GM19043 (cell line): ENCODE measurements around the gene LYZL1.
"Not testable (repeated sequence)": the region's sequence is repeated elsewhere in the genome, so short reads cannot be mapped to it uniquely, and the experiment has no call there.

Source experiments
- ATAC-seq: cut with Tn5 transposase; IDR thresholded peaks from one replicate; pipeline ENCODE4 v1.9.1; 2021; ENCODE audit warnings: low read depth; ENCODE audit not compliant: unreplicated experiment

Gene LYZL1

DNA sequence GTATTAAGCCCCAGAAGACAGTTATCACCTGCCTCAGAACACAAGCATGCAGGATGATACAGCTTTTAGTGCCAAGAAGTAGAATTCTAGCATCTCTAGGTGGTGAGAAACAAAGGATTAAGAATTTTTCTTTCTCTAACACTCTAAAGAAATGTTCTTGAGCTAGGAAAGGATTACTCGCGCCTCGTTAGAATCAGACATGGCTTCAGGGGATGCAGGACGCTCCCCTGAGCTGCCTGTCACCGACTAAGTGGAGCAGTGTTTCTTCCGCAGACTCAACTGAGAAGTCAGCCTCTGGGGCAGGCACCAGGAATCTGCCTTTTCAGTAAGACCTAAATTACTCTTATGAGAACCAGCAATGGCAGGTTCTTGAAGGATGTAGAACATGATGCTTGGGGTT is at the start of gene LYZL1:
LYZL1 (plus strand) TSS at position 165 of the 400 bp plus-strand sequence. CDS start 2,798 bp downstream, outside the sequence.
- not testable (repeated sequence) for ATAC-seq

GRCh38 chr10:29239569-29240472 is 49.0 kb upstream of the LYZL1 start:
- no peak for ATAC-seq

- ATAC-seq: no peak
Observed at GRCh38 chr10:29240986-29241660, 47.7 kb upstream of the LYZL1 start.

DNA sequence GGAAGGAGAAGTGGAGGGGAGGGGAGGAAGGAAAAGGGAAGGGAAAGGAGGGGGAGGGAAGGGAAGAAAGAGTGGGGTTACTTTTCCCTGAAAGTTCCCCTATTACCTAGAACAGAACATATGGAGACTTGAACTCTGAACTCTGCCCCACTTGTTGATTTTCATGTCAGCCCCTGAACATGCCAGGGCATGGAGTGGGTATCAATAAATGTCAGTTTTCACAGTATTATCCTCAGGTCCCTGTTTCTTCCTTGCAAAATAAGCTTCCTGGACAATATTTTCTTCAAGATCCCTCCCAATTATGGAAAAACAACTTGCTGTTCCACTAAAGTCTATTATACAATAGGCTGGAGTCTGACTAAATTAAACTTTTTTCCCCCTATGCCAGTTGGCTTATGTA is 46.9 kb upstream of the LYZL1 start:
- no peak for ATAC-seq

DNA sequence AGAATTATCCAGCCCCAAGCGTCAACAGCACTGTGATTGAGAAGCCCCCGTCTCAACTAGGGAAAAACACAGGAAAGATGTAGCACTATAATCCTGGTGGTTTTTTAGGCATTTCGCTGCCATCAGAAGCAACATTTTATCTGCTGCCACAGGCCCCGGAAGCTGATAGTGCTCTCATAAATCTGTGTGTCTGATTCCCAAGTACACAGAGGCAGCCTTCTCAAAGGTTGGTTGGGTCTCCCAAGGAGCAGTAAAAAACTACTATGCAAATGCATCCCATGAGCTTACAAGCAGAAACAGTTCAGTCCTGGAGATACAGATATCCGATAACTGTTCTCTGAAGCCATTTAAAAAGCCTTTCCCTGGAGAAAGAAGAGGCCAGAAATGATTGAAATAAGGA is 45.8 kb upstream of the LYZL1 start:
- no peak for ATAC-seq

DNA sequence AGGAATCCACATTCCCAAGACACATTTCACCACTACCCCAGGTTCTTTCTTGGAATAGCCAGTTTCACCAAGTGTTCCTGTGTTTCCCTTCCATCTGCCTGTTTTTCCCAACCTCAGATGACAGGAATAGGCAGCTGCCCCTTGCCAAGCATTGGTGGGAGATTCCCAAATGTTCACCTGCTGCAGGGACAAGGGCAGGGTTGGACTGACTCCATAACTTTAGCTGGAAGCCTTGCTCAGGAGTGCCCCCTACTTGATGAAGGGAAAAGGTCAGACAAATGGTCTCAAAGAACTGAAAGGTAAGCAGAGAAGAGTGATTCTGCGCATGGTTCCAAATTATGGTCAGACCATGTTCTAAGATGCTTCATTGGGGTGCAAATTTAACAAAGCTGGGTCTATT is 45.1 kb upstream of the LYZL1 start:
- no peak for ATAC-seq

DNA sequence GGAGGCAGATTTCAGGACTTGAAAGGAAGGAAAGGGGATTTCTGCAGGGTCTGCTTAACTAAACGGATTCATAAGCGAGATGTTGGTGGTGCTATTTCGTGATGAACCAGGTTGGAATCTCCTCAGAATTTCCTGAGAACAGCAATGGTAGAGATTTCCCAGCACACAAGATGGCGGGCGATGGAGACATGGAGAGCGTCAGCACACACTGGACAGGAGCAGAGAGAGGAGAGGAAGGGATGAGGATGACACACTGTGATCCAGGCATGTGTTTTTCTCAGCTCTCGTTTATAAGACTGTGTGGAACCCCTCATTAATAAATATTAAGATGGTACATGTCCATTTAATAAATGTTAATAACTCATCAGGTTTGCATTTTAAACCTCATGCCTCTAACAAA is 43.9 kb upstream of the LYZL1 start:
- no peak for ATAC-seq

GRCh38 chr10:29245476-29245875 is 43.4 kb upstream of the LYZL1 start:
- ATAC-seq: no peak

DNA sequence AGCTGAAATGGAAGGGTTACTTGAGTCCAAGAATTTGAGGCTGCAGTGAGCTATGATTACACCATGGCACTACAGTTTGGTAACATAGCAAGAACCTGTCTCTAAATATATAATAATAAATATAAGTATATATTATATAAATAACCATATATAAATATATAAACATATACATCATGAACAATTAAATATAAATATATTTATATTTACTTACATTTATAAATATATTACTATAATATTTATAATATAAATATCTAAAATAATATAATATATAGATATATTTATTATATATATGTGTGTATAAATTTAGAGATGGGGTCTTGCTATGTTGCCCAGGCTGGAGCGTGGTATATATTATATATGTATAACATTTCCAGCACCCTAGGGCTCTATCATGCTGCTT is 42.4 kb upstream of the LYZL1 start:
- ATAC-seq: no peak

DNA sequence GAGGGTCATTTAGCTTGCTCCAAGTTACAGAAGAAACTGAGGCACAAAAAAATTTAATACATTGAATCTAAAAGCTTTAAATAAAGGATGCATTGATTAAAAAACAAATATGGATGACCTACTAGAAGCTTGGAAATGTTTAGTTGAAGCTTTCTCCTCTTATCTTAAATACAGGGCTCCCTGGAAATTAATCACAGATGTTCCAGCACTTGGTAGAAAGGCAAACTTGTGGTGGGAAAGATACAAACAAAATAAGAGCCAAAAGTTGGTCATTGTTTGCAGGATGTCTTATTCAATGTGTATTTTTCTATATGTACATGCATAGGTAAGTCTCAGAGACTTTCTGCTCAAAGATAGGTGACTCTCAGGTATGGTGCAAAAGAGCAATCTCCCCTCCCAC is 40.7 kb upstream of the LYZL1 start:
- no peak for ATAC-seq

- no peak for ATAC-seq
Observed at GRCh38 chr10:29249018-29249417, 39.9 kb upstream of the LYZL1 start.

DNA sequence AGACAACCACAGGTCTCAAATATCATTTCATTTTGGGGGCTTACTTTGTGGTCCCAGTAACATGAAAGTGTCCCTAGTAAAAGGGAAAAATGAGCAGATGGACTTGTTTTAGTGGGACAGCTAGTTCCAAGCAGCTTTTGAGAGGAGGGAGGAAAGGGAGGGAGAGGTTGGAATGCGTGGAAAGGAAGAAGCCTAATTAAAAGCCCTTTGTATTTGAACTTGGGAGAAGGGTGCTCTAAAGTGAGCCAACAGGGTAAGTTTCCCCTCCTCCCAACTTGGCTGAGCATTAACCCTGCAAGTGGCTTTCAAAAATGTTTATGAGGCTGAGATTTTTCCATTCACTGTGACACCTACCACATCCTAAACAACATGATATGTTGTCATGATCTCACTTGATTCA is 38.8 kb upstream of the LYZL1 start:
- ATAC-seq: no peak

GRCh38 chr10:29252811-29253689 is 35.8 kb upstream of the LYZL1 start:
- ATAC-seq: no peak

GRCh38 chr10:29253690-29254029 is 35.2 kb upstream of the LYZL1 start:
- no peak for ATAC-seq

GRCh38 chr10:29254123-29255046 is 34.5 kb upstream of the LYZL1 start:
- ATAC-seq: no peak

- ATAC-seq: no peak
Observed at GRCh38 chr10:29255104-29255503, 33.8 kb upstream of the LYZL1 start.

DNA sequence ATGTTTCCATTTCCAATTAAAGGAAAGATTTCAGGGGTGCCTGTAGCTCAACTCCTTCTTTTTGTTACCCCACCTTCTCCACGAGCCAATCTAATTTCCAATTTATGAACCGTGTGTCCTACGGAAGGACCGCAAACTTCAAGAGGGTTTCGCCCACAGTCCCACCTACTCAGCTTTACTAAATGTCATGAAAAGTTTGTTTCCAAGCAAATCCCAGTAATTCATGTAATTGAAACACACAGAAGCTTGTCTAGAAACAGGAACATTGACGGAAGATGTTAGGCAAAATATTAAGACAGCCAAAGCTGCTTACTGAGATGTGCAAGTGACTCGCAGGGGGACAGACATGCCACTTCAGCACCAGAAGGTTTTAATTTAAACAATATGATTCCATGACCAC is 32.9 kb upstream of the LYZL1 start:
- no peak for ATAC-seq

- no peak for ATAC-seq
Observed at GRCh38 chr10:29256586-29256985, 32.3 kb upstream of the LYZL1 start.

DNA sequence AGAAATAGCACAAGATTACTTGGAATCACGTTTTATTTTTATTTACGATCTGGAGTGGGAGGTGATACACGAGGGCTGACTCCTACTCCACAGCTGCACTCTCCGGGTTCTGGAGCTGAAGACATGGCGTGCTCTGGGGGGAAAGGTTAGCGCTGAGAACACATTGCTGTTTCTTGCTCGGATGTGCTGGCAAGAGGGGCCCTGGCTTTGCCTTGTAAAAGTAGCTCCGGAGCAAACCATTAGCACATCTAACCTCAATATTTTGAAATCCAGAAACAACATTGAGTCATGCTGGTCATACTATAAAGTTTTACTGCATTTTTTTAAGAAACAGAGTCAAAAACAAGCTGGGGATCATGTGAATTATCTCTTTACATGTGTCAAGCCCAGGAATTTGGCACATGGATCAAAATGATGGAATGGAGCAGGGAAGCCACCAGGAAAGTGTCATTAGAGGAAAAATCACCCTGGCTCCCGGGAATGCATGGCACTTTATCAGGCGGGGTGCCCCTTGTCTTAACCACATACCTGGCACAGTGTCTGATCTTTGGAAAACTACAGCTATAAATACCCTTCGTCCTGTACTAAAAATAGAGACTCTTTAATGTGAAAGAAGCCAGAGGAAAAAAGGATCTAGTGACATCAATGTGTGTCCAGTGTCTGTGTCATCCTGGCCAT is 31.6 kb upstream of the LYZL1 start:
- ATAC-seq: no peak

DNA sequence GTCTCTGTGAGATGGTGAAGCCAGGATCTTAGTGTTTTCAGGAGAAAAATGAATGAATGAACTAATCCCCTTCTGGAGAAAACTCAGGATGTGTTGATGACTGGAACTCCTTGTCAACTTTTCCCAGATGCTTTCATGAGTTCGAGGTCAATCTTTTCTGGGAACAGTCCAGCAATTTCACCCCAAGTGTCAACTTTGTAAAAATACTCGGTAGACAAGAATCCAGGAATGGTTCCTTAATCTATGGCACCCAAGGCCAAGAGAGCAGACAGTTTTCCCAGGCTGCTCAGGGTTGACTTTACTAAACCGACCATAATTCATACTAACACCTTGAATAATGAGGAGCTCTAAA is 31.1 kb upstream of the LYZL1 start:
- no peak for ATAC-seq
